ENCODE data around the gene GYS1.

DNA sequence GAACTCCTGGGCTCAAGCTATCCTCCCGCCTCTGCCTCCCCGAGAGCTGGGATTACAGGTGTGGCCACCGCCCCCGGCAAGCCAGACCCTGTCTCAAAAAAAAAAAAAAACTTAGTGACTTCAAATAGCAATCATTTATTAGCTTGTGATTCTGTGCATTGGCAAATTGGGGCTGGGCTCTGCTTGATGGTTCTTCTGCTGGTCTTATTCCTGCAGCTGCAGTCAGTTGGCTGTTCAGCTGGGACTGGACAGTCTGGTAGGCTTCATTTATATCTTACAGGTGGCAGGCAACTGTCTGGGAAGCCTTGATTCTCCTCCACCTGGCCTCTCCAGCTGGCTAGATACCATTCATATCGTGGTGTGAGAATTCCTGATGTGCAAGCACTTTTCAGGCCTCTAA lies 52.2 kb downstream of the GYS1 start:
- TF ChIP-seq CHD1 (IDR thresholded peaks at IDR 0.05; ENCODE audit: low read depth, low read length), result no peak
- TF ChIP-seq, protein P1, sequence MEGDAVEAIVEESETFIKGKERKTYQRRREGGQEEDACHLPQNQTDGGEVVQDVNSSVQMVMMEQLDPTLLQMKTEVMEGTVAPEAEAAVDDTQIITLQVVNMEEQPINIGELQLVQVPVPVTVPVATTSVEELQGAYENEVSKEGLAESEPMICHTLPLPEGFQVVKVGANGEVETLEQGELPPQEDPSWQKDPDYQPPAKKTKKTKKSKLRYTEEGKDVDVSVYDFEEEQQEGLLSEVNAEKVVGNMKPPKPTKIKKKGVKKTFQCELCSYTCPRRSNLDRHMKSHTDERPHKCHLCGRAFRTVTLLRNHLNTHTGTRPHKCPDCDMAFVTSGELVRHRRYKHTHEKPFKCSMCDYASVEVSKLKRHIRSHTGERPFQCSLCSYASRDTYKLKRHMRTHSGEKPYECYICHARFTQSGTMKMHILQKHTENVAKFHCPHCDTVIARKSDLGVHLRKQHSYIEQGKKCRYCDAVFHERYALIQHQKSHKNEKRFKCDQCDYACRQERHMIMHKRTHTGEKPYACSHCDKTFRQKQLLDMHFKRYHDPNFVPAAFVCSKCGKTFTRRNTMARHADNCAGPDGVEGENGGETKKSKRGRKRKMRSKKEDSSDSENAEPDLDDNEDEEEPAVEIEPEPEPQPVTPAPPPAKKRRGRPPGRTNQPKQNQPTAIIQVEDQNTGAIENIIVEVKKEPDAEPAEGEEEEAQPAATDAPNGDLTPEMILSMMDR (IDR thresholded peaks at IDR 0.05; ENCODE audit: control extremely low read depth in 1 of 3, insufficient read depth in 1 of 3, low read depth in 1 of 3, low read length in 3 of 3), result no peak
- TF ChIP-seq EZH2 (IDR thresholded peaks at IDR 0.05; ENCODE audit: low read depth, low read length, severe bottlenecking), result no peak
- no peak for TF ChIP-seq POLR2A (IDR thresholded peaks at IDR 0.05; ENCODE audit: control extremely low read depth in 1 of 2, low read depth in 2 of 2, low read length in 2 of 2)
- no peak for TF ChIP-seq YY1 (IDR thresholded peaks at IDR 0.05; ENCODE audit: low read depth, low read length)

Measured in H1 (cell line).